NCI-H226 (cell line): ENCODE results near the gene KCNIP4.
A peak's percentile ranks its signal among the peaks of the same experiment; 100 is the strongest.
"Not testable (repeated sequence)": the region's sequence is repeated elsewhere in the genome, so short reads cannot be mapped to it uniquely, and the experiment has no call there.

Experiments used
- DNase-seq: peaks from one replicate; pipeline ENCODE4 v3.0.0-alpha.2; 2015

Gene KCNIP4

GRCh38 chr4:21948347-21949072 is at the start of gene KCNIP4:
KCNIP4 (minus strand) TSS chr4:21948772.
- no peak for DNase-seq

GRCh38 chr4:21996618-21997017 is 48.0 kb upstream of the KCNIP4 start:
- not testable (repeated sequence) for DNase-seq

GRCh38 chr4:21992330-21992729 is 43.8 kb upstream of the KCNIP4 start:
- DNase-seq: no peak

GRCh38 chr4:21991562-21991961 is 43.0 kb upstream of the KCNIP4 start:
- no peak for DNase-seq

- no peak for DNase-seq
Observed at GRCh38 chr4:21991050-21991449, 42.5 kb upstream of the KCNIP4 start.

GRCh38 chr4:21989351-21989750 is 40.8 kb upstream of the KCNIP4 start:
- DNase-seq: no peak

GRCh38 chr4:21986307-21986706 is 37.7 kb upstream of the KCNIP4 start:
- no peak for DNase-seq

GRCh38 chr4:21982087-21982486 is 33.5 kb upstream of the KCNIP4 start:
- DNase-seq: no peak

GRCh38 chr4:21979196-21979595 is 30.6 kb upstream of the KCNIP4 start:
- no peak for DNase-seq

- DNase-seq: no peak
Observed at GRCh38 chr4:21976166-21976565, 27.6 kb upstream of the KCNIP4 start.

- no peak for DNase-seq
Observed at GRCh38 chr4:21973850-21974249, 25.3 kb upstream of the KCNIP4 start.

- DNase-seq: no peak
Observed at GRCh38 chr4:21964762-21965319, 16.3 kb upstream of the KCNIP4 start.

- DNase-seq: no peak
Observed at GRCh38 chr4:21962691-21963090, 14.1 kb upstream of the KCNIP4 start.

- no peak for DNase-seq
Observed at GRCh38 chr4:21960793-21961192, 12.2 kb upstream of the KCNIP4 start.

GRCh38 chr4:21954916-21955315 is 6.3 kb upstream of the KCNIP4 start:
- no peak for DNase-seq

- DNase-seq: no peak
Observed at GRCh38 chr4:21953653-21954052, 5.1 kb upstream of the KCNIP4 start.

- no peak for DNase-seq
Observed at GRCh38 chr4:21952549-21952948, 4.0 kb upstream of the KCNIP4 start.

GRCh38 chr4:21949073-21949457 is 493 bp upstream of the KCNIP4 start:
- DNase-seq: no peak

- no peak for DNase-seq
Observed at GRCh38 chr4:21947791-21948346, 703 bp downstream of the KCNIP4 start.

- DNase-seq: no peak
Observed at GRCh38 chr4:21946858-21947257, 1.7 kb downstream of the KCNIP4 start.

GRCh38 chr4:21921526-21922180 is 26.9 kb downstream of the KCNIP4 start:
- DNase-seq: peak; percentile 57

- no peak for DNase-seq
Observed at GRCh38 chr4:21915761-21916160, 32.8 kb downstream of the KCNIP4 start.

GRCh38 chr4:21901831-21902230 is 46.7 kb downstream of the KCNIP4 start:
- peak; percentile 37 for DNase-seq

- no peak for DNase-seq
Observed at GRCh38 chr4:21901281-21901680, 47.3 kb downstream of the KCNIP4 start.
